CD8-positive, alpha-beta memory T cell (primary cell): ENCODE measurements around the gene VPS13D. TPM values are rescaled to one million over a fixed set of nuclear protein-coding genes. Genes with fewer than 3 reads are reported as not detected.

Experiments used
- CTCF ChIA-PET: fragments of 350-600 bp; sonication (Branson Sonifier 250); formaldehyde crosslinking; loops from one replicate; lab custom pipeline; 2021; ENCODE audit warnings: antibody characterized with exemption; lab: Charles Lee
- POLR2A ChIA-PET: fragments of 350-600 bp; sonication (Branson Sonifier 250); formaldehyde crosslinking; loops from one replicate; lab custom pipeline; 2021; ENCODE audit warnings: antibody characterized with exemption; lab: Charles Lee
- DNase-seq, 5 donors: peaks; one replicate each; pipeline versions ENCODE4 v3.0.0 to v3.0.0-alpha.2; 2020 to 2022; ENCODE audit warnings: mixed read lengths in 1 of 5
- H3K27ac ChIP-seq: one replicate; pipeline ENCODE4 v1.7.0; 2013; ENCODE audit warnings: low read depth, mild to moderate bottlenecking, low read length, moderate library complexity
- H3K27me3 ChIP-seq: 2 replicates; pipeline ENCODE4 v1.7.0; 2013; ENCODE audit warnings: low read length, mild to moderate bottlenecking; ENCODE audit not compliant: insufficient read depth, poor library complexity, severe bottlenecking
- H3K36me3 ChIP-seq: 2 replicates; pipeline ENCODE4 v1.7.0; 2013; ENCODE audit warnings: mild to moderate bottlenecking, low read length, moderate library complexity; ENCODE audit not compliant: insufficient read depth
- H3K4me1 ChIP-seq: 2 replicates; pipeline ENCODE4 v1.7.0; 2013; ENCODE audit warnings: mild to moderate bottlenecking, low read length, moderate library complexity; ENCODE audit not compliant: insufficient read depth
- H3K4me3 ChIP-seq: 2 replicates; pipeline ENCODE4 v1.7.0; 2013; ENCODE audit warnings: mild to moderate bottlenecking, low read length
- H3K9me3 ChIP-seq: 2 replicates; pipeline ENCODE4 v1.7.0; 2013; ENCODE audit warnings: mild to moderate bottlenecking, low read length
- H3K27ac Mint-ChIP-seq, 8 donors: one replicate each; pipeline ENCODE4 v1.8.0; 2020 to 2021; ENCODE audit warnings: mixed read lengths in 8 of 8, mild to moderate bottlenecking in 6 of 8, inconsistent platforms in 3 of 8, moderate library complexity in 3 of 8
- H3K27me3 Mint-ChIP-seq, 2 donors: one replicate each; pipeline ENCODE4 v1.8.0; 2020 to 2021; ENCODE audit warnings: mixed read lengths in 2 of 2, mild to moderate bottlenecking in 1 of 2, moderate library complexity in 1 of 2
- H3K36me3 Mint-ChIP-seq, 3 donors: one replicate each; pipeline ENCODE4 v1.8.0; 2020 to 2021; ENCODE audit warnings: mixed read lengths in 3 of 3, inconsistent platforms in 1 of 3, mild to moderate bottlenecking in 1 of 3
- H3K4me1 Mint-ChIP-seq, 3 donors: one replicate each; pipeline ENCODE4 v1.8.0; 2020 to 2021; ENCODE audit warnings: mixed read lengths in 3 of 3, inconsistent platforms in 1 of 3, mild to moderate bottlenecking in 1 of 3
- H3K4me3 Mint-ChIP-seq, 7 donors: one replicate each; pipeline ENCODE4 v1.8.0; 2020 to 2021; ENCODE audit warnings: mixed read lengths in 7 of 7, mild to moderate bottlenecking in 6 of 7, moderate library complexity in 4 of 7, inconsistent platforms in 2 of 7
- H3K9me3 Mint-ChIP-seq, 5 donors: one replicate each; pipeline ENCODE4 v1.8.0; 2020 to 2022; ENCODE audit warnings: mixed read lengths in 5 of 5, mild to moderate bottlenecking in 3 of 5, moderate library complexity in 2 of 5, inconsistent platforms in 1 of 5
- polyA plus RNA-seq: library from polyadenylated mRNA; unstranded; fragments of 300-500 nt; fragmentation: Illumina TruSeq; gene quantifications from one replicate; pipeline ENCODE4 v1.2.3, GENCODE V29; 2021
- total RNA-seq, 2 experiments: library from RNA; stranded (reverse); gene quantifications; one replicate each; pipeline ENCODE4 v1.2.3, GENCODE V29; 2021

Gene VPS13D
- total and polyA plus RNA-seq, 3 experiments from 2014 or later: 9.7 to 28.5 (median 24.1) TPM

- H3K27me3 ChIP-seq: no peaks in the 10 kb centered on the region
- H3K36me3 ChIP-seq: no peaks in the 10 kb centered on the region
- peak; percentile 14 to 69 (median 41) for DNase-seq
- H3K4me1 ChIP-seq: peaks cover 87% of the 10 kb centered on the region
- H3K27ac ChIP-seq: peak overlapping the region; percentile 56
- ChIA-PET POLR2A (no interaction called here), CTCF (interaction anchor here (0.8 to 1.7 kb wide), 3 partner anchors 14 to 146 kb away, joined by 3 to 4 read pairs (median 3); no protein-coding TSS in a partner anchor)
- H3K27ac Mint-ChIP-seq: peak overlapping the region; percentile 91 to 98 (median 96)
- H3K9me3 ChIP-seq: no peaks in the 10 kb centered on the region
- no peaks in the 10 kb centered on the region for H3K27me3 Mint-ChIP-seq
- peak overlapping the region; percentile 20 to 86 (median 79) for H3K4me3 Mint-ChIP-seq
- H3K36me3 Mint-ChIP-seq: peaks cover 0 to 8% (median 3%) of the 10 kb centered on the region in 3 donors
- H3K4me1 Mint-ChIP-seq: peaks cover 73 to 88% (median 84%) of the 10 kb centered on the region in 3 donors
- H3K4me3 ChIP-seq: peak overlapping the region; percentile 22
- H3K9me3 Mint-ChIP-seq: no peaks in the 10 kb centered on the region
These were observed 243.1 kb downstream of the VPS13D start for GRCh38 chr1:12472798-12473551.

GRCh38 chr1:12473596-12474362 is 243.9 kb downstream of the VPS13D start:
- Histone ChIP-seq H3K4me1 (peaks cover 95% of the 10 kb centered on the region), H3K4me3 (peak overlapping the region; percentile 13), H3K36me3 (no peaks in the 10 kb centered on the region), H3K27ac (peak overlapping the region; percentile 56), H3K9me3 (no peaks in the 10 kb centered on the region), H3K27me3 (no peaks in the 10 kb centered on the region)
- Mint-ChIP-seq H3K4me3 (peak overlapping the region; percentile 20 to 86 (median 79)), H3K27me3 (no peaks in the 10 kb centered on the region), H3K27ac (peak overlapping the region; percentile 91 to 98 (median 96)), H3K9me3 (no peaks in the 10 kb centered on the region), H3K4me1 (peaks cover 79 to 90% (median 88%) of the 10 kb centered on the region in 3 donors), H3K36me3 (peaks cover 0 to 3% (median 3%) of the 10 kb centered on the region in 3 donors)
- CTCF ChIA-PET: interaction anchor here (0.8 kb wide), 1 partner anchor 144 kb away, joined by 4 read pairs; the partner anchor contains the start of gene DHRS3
- DNase-seq: no peak
- POLR2A ChIA-PET: interaction anchor here (1.0 kb wide), 1 partner anchor 38 kb away, joined by 3 read pairs; no protein-coding TSS in a partner anchor

- Mint-ChIP-seq H3K4me3 (peak overlapping the region in 5 of 7 donors; percentile 6 to 67 (median 48)), H3K9me3 (no peaks in the 10 kb centered on the region), H3K4me1 (peaks cover 90 to 95% (median 94%) of the 10 kb centered on the region in 3 donors), H3K36me3 (peaks cover 0 to 3% (median 3%) of the 10 kb centered on the region in 3 donors), H3K27ac (peak overlapping the region; percentile 83 to 96 (median 85)), H3K27me3 (no peaks in the 10 kb centered on the region)
- H3K4me1 ChIP-seq: peaks cover 100% of the 10 kb centered on the region
- CTCF ChIA-PET: interaction anchor here (0.5 to 1.6 kb wide), 3 partner anchors 27 to 102 kb away, joined by 3 to 4 read pairs (median 3); no protein-coding TSS in a partner anchor
- H3K27ac ChIP-seq: peak overlapping the region; percentile 10
- POLR2A ChIA-PET: interaction anchor here (1.0 to 1.5 kb wide), 3 partner anchors 29 to 40 kb away, joined by 3 to 4 read pairs (median 3); no protein-coding TSS in a partner anchor
- DNase-seq: no peak
- H3K27me3 ChIP-seq: no peaks in the 10 kb centered on the region
- no peaks in the 10 kb centered on the region for H3K9me3 ChIP-seq
- H3K36me3 ChIP-seq: no peaks in the 10 kb centered on the region
- H3K4me3 ChIP-seq: no peak overlapping the region
These were observed 245.3 kb downstream of the VPS13D start for GRCh38 chr1:12475101-12475500.

GRCh38 chr1:12475530-12475934 is 245.7 kb downstream of the VPS13D start:
- Mint-ChIP-seq H3K9me3 (no peaks in the 10 kb centered on the region), H3K27me3 (no peaks in the 10 kb centered on the region), H3K4me3 (peak overlapping the region in 6 of 7 donors; percentile 6 to 67 (median 44)), H3K4me1 (peaks cover 91 to 95% (median 94%) of the 10 kb centered on the region in 3 donors), H3K36me3 (peaks cover 0 to 3% (median 3%) of the 10 kb centered on the region in 3 donors), H3K27ac (peak overlapping the region; percentile 83 to 96 (median 85))
- CTCF ChIA-PET: interaction anchor here (0.8 to 1.6 kb wide), 3 partner anchors 27 to 143 kb away, joined by 3 to 4 read pairs (median 3); no protein-coding TSS in a partner anchor
- POLR2A ChIA-PET: interaction anchor here (0.6 to 1.5 kb wide), 3 partner anchors 29 to 76 kb away, joined by 3 to 13 read pairs (median 4); no protein-coding TSS in a partner anchor
- H3K4me1 ChIP-seq: peaks cover 100% of the 10 kb centered on the region
- no peak for DNase-seq
- no peaks in the 10 kb centered on the region for H3K27me3 ChIP-seq
- no peaks in the 10 kb centered on the region for H3K9me3 ChIP-seq
- H3K4me3 ChIP-seq: no peak overlapping the region
- no peaks in the 10 kb centered on the region for H3K36me3 ChIP-seq
- H3K27ac ChIP-seq: peak overlapping the region; percentile 32

GRCh38 chr1:12475947-12476346 is 246.1 kb downstream of the VPS13D start:
- peaks cover 95 to 98% (median 98%) of the 10 kb centered on the region in 3 donors for H3K4me1 Mint-ChIP-seq
- H3K36me3 Mint-ChIP-seq: peaks cover 0 to 4% (median 3%) of the 10 kb centered on the region in 3 donors
- peak overlapping the region; percentile 83 to 96 (median 85) for H3K27ac Mint-ChIP-seq
- DNase-seq: peak in 1 of 5 donors; percentile 22
- no peaks in the 10 kb centered on the region for H3K9me3 Mint-ChIP-seq
- no peaks in the 10 kb centered on the region for H3K27me3 Mint-ChIP-seq
- H3K4me3 Mint-ChIP-seq: peak overlapping the region in 5 of 7 donors; percentile 2 to 67 (median 40)
- H3K36me3 ChIP-seq: no peaks in the 10 kb centered on the region
- H3K4me3 ChIP-seq: no peak overlapping the region
- H3K4me1 ChIP-seq: peaks cover 100% of the 10 kb centered on the region
- POLR2A ChIA-PET: interaction anchor here (0.6 to 1.5 kb wide), 3 partner anchors 30 to 75 kb away, joined by 3 to 13 read pairs (median 4); no protein-coding TSS in a partner anchor
- H3K27me3 ChIP-seq: no peaks in the 10 kb centered on the region
- H3K9me3 ChIP-seq: no peaks in the 10 kb centered on the region
- H3K27ac ChIP-seq: peak overlapping the region; percentile 32
- CTCF ChIA-PET: interaction anchor here (0.8 to 1.6 kb wide), 4 partner anchors 28 to 143 kb away, joined by 3 to 4 read pairs (median 3); no protein-coding TSS in a partner anchor

GRCh38 chr1:12477314-12477713 is 247.5 kb downstream of the VPS13D start:
- DNase-seq: no peak
- POLR2A ChIA-PET: no interaction called here
- H3K27ac Mint-ChIP-seq: peak overlapping the region; percentile 42 to 95 (median 82)
- Histone ChIP-seq H3K4me1 (peaks cover 99% of the 10 kb centered on the region), H3K27me3 (no peaks in the 10 kb centered on the region), H3K27ac (peak overlapping the region; percentile 47), H3K36me3 (no peaks in the 10 kb centered on the region), H3K9me3 (no peaks in the 10 kb centered on the region), H3K4me3 (no peak overlapping the region)
- H3K36me3 Mint-ChIP-seq: peaks cover 0 to 6% (median 3%) of the 10 kb centered on the region in 3 donors
- no peaks in the 10 kb centered on the region for H3K27me3 Mint-ChIP-seq
- H3K4me1 Mint-ChIP-seq: peaks cover 89 to 100% (median 96%) of the 10 kb centered on the region in 3 donors
- H3K9me3 Mint-ChIP-seq: no peaks in the 10 kb centered on the region
- CTCF ChIA-PET: interaction anchor here (1.1 to 1.5 kb wide), 3 partner anchors 33 to 182 kb away, joined by 3 read pairs; no protein-coding TSS in a partner anchor
- H3K4me3 Mint-ChIP-seq: peak overlapping the region in 4 of 7 donors; percentile 6 to 30 (median 14)
